GM13976 (cell line): ENCODE measurements around the gene PALM.

ENCODE experiments used
- DNase-seq: peaks from one replicate; pipeline ENCODE4 v3.0.0; 2012; ENCODE audit warnings: low spot score
- CTCF ChIP-seq: IDR thresholded peaks from 2 replicates; pipeline ENCODE4 v1.5.1; 2012; ENCODE audit warnings: borderline replicate concordance, mild to moderate bottlenecking; ENCODE audit not compliant: insufficient read depth; ENCODE audit errors: extremely low read depth, missing control alignments, control extremely low read depth
- in situ Hi-C: fragments of 300-500 bp; cut with MboI; formaldehyde crosslinking; loops from one replicate; pipeline ENCODE4 v1.12.0; 2022; ENCODE audit warnings: low sequenced_read_pairs, mixed read lengths, inconsistent platforms; ENCODE audit not compliant: unreplicated experiment

PALM gene

GRCh38 chr19:757811-758668, 49.3 kb downstream of the PALM start:
- no peak for DNase-seq
- in situ Hi-C loops, result no loop called here
- TF ChIP-seq CTCF, result no peak

DNA sequence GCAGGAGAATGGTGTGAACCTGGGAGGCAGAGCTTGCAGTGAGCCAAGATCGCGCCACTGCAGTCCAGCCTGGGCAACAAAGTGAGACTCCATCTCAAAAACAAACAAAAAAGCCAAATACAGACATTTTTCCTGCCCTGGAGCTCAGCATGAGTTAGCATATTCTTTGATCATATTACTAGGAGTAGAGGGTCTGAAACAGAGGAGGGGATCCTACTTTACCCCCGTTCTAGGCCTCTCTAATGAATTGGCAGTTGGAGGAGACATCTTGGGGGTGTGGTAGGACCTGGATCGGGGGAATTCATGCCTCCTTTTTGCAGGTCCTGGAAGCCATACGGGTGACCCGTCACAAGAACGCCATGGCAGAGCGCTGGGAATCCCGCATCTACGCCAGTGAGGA, 54.4 kb downstream of the PALM start:
- no peak for DNase-seq
- TF ChIP-seq CTCF, result no peak
- in situ Hi-C loops, result loop anchor here (10.0 kb wide), 1 partner anchor 222 kb away; the partner anchor contains the start of gene WDR18

DNA sequence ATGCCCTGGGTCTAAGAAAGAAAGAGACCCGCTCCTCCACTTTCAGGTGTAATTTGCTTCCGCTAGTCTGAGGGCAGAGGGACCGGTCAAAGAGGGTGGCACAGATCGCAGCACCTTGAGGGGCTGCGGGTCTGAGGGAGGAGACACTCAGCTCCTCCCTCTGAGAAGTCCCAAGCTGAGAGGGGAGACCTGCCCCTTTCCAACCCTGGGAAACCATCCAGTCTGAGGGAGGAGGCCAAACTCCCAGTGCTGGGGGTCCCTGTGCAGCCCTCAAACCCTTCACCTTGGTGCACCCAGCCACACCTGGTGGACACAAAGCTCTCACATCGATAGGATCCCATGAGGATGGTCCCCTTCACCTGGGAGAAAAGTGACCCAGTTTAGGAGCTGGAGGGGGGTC, 55.1 kb downstream of the PALM start:
- TF ChIP-seq CTCF, result no peak
- no peak for DNase-seq
- in situ Hi-C loops, result loop anchor here (10.0 kb wide), 1 partner anchor 221 kb away; the partner anchor contains the start of gene WDR18

DNA sequence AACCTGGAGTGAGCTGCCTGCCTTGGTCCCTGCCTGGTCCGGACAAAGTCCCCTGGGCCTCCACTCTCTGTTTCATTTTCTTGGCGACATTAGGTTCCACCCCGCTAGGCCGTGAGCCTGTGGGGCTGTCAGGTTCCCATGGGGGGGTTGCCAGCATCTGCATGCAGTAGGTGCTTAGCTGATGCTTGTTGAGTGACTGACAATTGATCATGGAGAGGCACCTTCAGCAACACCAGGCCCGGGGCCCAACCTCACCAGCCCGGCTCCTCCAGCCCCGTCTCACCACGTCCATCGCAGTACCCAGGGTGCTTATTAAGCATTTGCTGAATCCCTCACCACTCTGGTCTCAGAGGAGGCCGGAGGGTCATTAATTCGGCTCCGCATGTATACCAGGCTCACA, 55.6 kb downstream of the PALM start:
- no peak for TF ChIP-seq CTCF
- no peak for DNase-seq
- in situ Hi-C loops, result loop anchor here (10.0 kb wide), 1 partner anchor 220 kb away; the partner anchor contains the start of gene WDR18

DNA sequence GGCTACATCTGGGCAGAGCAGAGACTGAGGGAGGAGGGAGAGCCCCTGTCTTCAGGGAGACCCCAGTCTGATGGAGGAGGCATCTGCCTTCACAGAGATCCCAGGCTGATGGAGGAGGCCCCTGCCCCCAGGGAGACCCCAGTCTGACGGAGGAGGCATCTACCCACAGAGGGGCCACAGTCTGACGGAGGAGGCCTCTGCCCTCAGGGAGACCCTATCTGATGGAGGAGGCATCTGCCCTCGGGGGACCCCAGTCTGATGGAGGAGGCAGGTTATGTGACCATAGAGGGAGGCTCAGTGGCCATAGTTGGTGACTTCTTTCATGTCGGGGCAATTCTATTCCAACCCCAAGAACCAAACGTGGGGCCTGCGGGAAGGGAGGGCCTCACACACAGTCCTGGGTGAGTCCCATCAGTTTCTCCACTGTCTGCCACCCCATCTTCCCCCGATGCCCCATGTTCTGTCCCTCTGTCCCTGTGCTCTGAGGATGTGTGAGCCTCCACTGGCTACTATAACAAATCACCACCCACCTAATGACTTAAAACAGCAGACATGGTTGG, 56.5 kb downstream of the PALM start:
- DNase-seq, result no peak
- TF ChIP-seq CTCF, result no peak
- in situ Hi-C loops, result loop anchor here (10.0 kb wide), 1 partner anchor 220 kb away; the partner anchor contains the start of gene WDR18

DNA sequence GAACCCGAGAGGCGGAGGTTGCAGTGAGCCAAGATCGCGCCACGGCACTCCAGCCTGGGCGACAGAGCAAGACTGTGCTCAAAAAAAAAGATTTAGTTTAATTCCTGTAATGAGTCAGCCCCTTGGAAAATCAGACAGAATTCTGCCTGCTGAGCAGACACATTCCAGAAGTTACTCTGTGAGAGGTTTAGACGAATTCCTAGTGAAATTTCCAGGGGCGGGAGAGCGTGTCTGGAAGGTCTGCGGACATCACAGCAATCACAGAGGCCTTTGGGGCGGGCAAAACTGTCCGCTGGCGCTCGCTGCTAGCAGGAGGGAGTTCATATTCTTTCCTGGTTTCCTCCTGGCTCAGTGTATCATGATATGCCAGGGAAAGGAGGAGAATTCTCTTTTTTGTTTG, 59.7 kb downstream of the PALM start:
- no peak for DNase-seq
- TF ChIP-seq CTCF, result no peak
- in situ Hi-C loops, result loop anchor here (10.0 kb wide), 1 partner anchor 216 kb away; the partner anchor contains the start of gene WDR18
